Left forelimb (tissue), 1 donor: Measurements from ENCODE around the gene ZBTB40.

Source experiments
- DNase-seq: peaks from one replicate; pipeline ENCODE4 v3.0.0-alpha.2; 2018; ENCODE audit warnings: low spot score

The ZBTB40 gene, protein sequence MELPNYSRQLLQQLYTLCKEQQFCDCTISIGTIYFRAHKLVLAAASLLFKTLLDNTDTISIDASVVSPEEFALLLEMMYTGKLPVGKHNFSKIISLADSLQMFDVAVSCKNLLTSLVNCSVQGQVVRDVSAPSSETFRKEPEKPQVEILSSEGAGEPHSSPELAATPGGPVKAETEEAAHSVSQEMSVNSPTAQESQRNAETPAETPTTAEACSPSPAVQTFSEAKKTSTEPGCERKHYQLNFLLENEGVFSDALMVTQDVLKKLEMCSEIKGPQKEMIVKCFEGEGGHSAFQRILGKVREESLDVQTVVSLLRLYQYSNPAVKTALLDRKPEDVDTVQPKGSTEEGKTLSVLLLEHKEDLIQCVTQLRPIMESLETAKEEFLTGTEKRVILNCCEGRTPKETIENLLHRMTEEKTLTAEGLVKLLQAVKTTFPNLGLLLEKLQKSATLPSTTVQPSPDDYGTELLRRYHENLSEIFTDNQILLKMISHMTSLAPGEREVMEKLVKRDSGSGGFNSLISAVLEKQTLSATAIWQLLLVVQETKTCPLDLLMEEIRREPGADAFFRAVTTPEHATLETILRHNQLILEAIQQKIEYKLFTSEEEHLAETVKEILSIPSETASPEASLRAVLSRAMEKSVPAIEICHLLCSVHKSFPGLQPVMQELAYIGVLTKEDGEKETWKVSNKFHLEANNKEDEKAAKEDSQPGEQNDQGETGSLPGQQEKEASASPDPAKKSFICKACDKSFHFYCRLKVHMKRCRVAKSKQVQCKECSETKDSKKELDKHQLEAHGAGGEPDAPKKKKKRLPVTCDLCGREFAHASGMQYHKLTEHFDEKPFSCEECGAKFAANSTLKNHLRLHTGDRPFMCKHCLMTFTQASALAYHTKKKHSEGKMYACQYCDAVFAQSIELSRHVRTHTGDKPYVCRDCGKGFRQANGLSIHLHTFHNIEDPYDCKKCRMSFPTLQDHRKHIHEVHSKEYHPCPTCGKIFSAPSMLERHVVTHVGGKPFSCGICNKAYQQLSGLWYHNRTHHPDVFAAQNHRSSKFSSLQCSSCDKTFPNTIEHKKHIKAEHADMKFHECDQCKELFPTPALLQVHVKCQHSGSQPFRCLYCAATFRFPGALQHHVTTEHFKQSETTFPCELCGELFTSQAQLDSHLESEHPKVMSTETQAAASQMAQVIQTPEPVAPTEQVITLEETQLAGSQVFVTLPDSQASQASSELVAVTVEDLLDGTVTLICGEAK

DNA sequence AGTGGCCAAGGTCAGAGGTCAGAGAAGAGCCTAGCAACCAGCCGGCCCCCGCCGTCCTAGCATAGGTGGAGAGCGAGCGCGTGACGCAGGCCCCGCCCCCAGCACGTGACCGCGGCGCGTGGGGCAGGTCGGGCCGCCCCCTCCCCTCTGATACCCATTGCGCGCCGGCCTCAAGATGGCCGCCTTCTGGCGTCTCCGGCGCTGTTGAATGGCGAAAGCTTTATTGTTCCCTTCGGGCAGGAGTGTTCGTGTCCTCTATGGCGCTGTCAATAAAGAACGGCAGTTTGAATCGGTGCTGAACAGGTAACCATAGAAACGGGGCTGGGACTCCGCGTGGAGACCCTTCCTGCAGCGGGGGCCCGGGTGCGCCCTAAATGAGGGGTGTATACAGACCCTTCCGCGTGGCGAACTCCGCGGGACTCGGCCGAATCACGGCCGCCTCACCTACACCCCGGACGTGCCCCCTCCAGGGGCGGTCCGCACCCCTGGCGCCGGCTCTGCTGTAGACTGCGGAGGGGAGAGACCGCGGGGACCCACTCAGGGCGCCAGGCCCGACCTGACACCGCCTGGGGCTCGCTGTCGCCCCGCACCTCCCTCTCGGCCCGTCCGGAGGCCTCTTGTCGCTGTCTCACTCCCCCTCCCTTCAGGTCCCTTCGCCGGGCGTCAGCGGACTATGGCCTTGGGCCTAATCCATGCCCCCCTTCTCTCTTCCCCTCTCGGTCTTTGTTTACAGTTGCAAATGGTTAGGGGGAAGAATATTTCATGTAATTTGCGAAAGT, at the start of gene ZBTB40:
ZBTB40 (plus strand) TSS at position 150 of the 779 bp plus-strand sequence. CDS start 38,098 bp downstream, outside the sequence.
- DNase-seq: peak; percentile 97

DNA sequence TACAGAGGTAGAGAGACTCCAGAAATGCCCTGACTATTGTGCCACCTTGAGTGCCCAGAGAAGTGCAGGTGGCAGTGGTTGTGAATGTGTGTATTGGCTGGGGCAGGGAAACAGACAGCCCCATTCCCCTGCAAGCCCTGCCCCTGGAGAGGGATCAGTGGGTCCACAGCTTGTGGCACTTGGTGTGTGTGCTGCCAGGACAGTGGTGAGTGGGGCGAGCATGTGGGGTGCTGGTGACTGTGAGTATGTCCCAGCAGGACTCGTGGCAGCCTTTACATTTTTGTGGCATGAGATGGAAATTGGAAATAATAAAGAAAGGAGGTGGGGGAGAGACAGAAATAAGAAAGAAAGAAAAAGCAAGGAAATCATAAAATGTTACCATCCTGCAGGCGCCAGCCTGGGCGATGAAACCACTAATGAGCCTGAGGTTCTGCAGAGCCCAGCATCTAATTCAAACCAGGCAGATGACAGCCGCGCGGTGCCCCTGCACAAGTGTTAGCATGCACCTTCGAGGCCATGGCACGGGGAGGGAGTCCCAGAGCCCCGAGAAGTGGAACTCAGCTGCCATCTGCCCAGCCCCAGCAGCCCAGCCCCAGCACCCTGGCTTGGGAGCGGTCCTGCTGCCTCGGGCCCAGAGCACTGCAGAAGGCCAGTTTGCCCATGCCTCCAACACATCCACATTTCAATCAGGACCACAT, 49.1 kb upstream of the ZBTB40 start:
- DNase-seq: no peak

DNA sequence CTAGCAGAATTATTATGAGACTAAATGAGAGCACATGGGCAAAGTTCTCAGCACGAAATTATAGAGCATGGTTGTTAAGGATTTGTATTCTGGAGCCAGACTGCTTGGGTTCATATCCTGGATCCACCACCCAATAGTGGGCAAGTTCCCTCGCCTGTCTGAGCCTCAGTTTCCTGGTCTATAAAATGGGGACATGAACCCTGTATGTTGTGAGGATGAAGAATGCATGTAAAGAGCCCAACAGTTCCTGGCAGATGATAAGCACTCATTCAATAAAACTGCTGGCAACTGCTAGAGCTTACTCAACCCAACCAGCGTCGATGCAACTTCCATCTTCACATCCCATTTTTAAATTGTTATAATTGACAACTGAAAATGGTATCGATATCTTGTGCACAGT, 47.2 kb upstream of the ZBTB40 start:
- no peak for DNase-seq

DNA sequence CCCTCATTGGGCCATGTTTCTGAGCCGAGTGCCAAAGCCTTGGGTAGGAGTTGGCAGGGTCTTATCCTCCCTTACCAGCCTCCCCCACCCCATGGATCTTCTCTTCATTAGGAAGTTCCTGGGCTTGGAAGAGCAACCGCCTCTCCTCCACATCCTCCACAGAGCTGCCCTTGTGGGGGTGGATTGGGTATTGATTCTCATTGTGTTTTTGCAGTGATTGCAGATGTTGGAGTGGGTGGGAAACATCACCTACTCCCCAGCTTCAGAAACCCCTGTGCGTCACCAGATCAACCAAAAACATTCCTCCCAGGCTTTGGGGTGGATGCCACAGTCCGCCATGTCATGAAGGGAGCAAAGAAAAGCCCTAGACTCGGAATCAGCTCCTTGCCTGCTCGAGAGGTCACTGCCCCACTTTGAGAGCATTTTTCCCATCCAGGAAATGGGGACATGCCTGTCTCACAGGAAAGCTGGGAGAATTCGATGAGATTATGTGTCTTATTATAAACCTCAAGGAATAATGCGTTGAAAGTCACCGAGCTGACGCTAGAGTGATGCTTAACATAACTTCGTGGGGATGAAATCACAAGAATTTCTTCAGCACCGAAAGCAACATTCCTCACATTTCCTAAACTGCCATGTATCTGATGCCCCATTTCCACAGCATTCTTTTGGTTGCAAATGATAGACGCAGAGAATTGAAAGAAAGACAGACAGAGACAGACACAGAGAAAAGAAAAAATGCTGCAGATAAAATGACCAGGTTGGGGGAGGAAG, 44.7 kb upstream of the ZBTB40 start:
- peak; percentile 17 for DNase-seq

DNA sequence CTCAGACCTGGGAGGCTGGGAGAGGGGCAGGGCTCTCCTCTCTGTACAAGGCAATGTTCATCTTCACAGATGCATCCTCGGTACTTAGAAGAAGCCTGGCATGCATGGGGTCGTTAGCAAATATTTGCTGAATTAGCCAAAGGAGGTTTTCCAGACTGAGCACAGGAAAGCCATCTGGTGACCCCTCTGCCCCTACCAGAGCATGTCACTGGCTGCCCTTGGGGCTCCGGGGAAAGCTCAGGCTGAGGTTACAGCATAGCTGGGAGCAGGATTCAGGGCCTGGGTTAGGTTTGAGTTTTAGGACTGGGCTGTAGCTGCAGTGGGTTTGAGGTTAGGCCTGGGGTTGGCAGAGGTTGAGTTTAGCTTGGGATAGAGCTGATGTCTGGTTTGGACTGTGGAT, 43.4 kb upstream of the ZBTB40 start:
- DNase-seq: no peak

DNA sequence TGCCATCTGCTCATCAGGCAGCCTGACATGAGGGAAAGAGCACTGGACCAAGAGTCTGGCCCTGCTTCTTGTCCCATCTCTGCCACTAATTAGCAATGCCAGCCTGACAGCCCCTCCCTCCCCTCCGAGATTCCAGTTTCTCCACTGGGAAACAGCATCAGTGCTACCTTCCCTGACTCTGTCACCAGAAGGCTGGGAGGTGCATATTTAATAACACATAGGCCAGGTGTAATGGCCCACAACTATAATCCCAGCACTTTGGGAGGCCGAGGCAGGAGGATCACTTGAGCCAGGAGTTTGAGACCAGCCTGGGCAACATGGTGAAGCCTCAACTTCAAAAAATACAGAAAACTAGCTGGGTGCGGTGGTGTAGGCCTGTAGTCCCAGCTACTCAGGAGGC, 41.2 kb upstream of the ZBTB40 start:
- DNase-seq: peak; percentile 12

DNA sequence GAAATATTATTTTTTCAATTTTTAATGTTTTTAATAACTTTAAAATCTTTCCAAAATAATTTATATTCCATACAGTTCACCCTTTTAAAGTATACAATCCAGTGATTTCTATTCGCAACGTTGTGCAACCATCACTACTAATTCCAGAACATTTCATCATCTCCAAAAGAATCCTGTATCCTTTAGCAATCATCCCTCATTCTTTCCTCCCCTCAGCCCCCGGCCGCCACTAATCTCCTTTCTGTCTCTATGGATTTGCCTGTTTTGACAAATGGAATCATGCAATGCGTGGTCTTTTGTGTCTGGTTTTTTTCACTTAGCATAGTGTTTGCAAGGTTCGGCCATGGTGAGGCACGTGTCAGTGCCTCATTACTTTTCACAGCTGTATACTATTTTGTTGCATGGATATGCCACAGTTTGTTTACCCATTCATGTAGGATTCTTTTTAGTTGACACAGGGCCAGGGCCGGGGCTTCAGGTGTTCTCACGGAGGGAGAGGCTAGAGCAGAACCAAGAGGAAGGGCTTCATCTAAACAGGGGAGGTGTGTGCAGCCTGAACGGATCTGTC, 40.6 kb upstream of the ZBTB40 start:
- DNase-seq: peak; percentile 17

DNA sequence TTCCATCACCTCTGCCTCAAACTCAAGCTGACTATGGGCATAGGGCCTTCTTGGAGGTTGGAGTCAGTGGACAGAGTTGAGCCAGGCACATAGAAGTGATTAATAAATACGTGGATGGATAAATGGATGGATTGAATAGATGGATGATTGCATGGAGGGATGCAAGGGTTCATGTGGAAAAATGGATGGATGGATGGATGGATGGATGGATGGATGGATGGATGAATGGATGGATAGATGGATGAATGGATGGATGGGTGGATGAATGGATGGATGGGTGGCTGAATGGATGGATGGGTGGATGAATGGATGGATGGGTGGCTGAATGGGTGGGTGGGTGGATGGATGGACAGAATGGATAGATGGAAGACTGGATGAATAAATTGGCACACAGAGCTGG, 40.1 kb upstream of the ZBTB40 start:
- DNase-seq: no peak

DNA sequence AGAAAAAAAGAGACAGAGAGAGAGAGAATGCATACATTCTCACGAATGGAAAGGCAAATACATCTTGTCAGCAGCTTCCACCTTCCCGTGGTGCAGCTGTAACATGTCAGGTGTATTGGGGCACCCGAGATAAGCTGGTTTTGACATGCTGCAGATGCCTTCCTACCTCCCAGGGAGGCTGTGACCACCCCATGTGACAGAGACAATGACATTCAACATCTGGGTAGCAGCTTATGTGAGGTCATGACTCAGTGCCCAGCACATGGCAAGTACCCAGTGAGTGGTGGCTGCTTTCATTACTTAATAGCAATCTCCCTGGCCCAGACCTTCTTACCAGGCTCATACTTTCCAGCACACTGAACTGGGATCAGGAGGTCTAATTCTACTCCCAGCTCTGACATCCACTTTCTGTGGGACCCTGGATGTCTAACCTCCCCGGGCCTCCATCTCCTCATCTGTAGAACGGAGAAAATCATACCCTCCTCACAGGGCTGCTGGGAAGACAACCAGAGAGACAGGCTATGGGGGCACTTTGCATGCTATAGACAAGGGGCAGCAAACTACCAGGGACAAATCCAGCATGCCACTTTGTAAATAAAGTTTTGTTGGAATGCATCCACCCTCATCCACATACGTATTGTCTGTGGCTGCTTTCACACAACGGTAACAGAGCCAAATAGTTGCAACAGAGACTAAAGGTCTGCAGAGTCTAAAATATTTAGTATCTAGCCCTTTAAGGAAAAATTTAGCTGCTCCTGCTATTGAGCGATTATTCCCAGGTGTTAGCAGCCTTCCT, 38.5 kb upstream of the ZBTB40 start:
- no peak for DNase-seq

DNA sequence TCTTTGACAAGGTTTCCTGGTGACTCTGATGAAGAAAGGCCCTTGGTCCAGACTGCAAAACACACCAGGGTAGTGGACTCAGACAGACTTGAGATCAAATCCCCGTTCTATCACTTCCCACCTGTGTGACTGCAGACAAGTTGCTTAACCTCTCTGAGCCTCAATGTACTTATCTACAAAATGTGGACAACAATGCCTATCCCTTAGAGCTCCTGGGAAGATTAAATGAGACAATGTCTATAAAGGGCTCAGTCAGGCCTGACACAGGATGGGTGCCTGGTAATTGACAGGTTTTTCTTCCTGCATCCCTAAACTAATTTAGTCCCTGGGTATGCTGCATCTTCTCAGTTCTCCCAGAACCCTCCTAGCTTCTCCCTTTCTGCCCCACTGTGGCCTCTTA, 37.9 kb upstream of the ZBTB40 start:
- DNase-seq: no peak

DNA sequence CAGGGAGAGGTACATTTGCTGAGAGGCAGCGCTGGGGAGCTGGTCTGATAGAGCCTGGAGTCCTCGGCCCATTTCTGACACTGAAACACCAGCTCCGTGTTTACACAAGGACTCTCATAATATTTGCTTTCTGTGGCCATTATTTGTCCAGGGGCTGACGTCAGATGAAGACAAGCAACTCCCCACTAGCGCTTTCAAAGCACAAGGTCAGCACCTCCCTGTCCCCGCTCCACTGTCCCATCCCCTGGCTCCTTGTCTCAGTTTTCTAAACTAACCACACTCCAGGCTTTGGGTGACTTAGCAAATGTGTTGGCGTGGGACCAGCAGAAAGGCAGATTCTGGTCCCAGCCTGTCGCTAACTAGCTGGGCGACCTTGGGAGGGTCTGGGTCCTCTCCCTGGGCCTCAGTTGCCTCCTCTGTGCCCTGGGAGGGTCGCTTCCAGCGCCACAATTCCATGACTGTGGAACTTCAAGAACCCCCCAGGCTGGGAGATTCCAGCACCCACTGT, 37.4 kb upstream of the ZBTB40 start:
- no peak for DNase-seq

DNA sequence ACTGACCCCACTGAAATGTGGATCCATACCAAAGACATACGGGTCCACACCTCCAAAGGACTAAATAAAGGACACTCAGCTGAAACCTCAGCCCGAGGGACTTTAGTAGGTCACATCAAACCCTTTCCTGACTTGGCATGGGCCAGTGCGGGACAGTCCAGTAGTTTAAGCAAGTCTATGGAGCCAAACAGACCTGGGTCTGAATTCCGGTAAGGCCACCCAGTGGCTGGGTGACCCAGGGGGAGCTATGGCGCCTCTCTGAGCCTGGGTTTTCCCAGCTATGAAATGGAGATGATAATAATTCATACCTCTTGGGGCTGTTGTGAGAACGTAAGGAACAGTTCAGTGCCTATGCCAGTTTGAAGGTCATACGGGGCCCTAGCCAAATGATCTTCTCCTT, 36.2 kb upstream of the ZBTB40 start:
- DNase-seq: no peak

DNA sequence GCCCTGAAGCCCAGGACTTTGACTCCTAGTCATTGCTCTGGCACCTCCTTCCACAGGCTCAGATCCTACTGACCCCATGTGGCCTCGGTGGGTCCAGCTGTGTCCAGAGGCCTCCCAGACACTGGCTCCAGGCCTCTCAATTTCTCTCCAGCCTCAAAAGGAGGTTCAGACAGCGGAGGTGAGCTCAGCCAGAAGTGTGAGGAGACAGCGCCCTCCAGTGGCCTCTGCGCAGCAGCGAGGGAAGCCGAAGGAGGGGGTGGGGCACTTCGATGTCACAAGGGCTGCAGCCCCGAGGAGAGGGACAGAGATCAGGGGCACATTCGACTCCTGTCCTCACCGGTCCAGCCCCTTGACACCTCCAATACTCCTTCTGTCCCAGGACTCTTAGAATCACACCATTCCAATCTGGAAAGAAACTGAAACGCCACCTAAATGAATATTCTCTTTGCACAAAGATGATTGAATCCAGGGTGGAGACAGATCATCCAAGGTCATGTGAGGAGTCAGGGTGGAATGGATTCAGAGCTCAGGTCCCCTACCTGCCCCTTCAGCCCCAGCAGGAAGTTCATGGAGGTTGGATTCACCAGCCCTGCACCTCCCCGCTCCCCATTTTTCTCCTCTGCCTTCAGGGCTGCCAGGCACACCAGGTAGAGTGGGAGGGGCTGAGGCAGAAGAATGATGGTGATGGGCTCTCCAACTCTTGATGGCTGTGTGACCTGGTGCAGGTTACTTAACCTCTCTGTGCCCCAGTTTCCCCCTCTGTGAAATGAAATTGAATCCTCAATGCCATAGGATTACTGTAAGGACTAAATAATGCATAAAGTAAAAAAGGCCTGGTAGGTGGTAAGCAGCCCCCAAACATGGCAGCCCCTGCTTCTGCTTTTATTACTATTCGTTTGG, 34.8 kb upstream of the ZBTB40 start:
- peak; percentile 79 for DNase-seq

DNA sequence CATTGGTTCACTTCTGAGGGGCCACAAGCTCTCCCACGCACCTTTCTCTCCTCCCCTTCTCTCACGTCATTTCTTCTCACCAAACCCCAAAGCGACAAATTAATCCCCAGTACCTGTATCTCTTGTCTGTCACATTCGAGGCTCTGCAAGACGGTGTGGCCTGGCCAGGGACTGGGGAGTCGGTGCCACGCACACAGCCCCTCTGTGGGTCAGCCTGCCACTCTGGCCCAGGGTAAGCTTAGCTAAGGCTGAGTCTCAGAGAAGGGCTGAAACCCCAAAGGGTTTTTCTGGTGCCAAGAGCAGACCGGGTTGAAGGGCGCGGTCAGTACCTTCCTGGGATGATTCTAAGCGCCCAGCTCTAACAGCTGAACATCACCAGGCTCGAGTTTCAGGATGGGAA, 34.2 kb upstream of the ZBTB40 start:
- DNase-seq: no peak

DNA sequence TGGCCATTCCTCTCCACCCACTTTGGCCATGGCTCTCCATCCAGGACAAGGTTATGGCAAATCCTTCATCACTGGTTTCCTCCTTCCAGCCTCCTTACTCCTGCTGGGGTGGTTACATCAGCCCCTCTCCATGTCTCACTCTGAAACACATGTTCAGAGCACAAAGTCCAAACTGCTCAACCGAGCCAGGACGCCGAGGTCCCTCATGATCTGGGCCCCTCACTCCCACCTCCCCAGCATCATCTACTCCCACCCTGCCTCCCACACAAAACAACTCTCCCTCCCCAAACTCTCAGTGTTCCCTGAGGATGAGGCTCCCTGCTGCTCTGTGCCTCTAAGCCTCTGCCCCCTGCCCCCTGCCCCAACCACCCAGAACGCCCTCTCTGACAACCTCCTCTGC, 33.3 kb upstream of the ZBTB40 start:
- DNase-seq: no peak

DNA sequence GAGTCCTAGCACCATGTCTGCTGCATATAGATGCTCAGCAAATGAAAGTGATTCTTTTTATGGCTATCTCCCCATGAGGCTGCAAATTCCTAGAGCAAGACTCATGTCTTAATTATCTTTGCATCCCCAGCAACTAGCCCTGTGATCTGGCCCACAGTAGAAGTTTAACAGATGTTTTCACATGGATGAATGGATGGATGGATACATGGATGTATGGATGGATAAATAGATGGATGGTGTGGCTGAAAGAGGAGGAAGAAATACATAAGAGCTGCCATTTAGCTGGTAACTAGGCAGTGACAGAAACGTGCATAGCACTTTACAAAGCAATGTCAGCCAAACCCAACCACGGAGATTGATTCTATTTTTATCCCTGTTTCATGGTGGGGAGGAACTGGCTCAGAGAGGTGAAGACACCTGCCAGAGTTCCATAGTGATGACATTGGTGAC, 32.7 kb upstream of the ZBTB40 start:
- DNase-seq: no peak

DNA sequence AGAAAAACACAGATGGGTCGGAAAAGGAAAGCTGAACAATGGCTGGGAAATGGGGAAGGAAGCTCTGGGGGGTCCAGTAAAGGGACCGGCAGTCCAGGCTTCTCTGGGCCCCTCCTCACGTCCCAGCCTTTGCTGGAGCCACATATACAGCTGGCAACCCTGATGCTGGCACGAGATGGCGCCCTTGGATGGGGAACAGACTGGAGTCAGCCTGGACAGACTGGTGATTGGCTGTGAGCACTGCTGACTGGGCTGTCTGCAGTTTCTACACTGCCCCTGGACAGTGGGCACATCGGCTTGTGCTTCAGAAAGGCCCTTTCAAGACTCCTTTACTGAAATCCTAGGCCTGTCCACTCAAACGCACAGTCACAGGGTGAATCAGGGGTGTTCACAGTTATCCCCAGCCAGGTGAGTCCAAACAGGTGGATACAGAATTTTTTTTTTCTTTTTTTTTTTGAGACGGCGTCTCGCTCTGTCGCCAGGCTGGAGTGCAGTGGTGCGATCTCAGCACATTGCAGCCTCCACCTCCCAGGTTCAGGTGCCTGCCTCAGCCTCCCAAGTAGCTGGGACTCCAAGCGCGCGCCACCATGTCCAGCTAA, 31.1 kb upstream of the ZBTB40 start:
- DNase-seq: peak; percentile 81
